IMR-90 (cell line): ENCODE results near the gene FBLN1. TPM values are rescaled to one million over a fixed set of nuclear protein-coding genes. Genes with fewer than 3 reads are reported as not detected.
A peak's percentile ranks its signal among the peaks of the same experiment; 100 is the strongest.

Source experiments
- ATAC-seq: fragments of 200-7000 bp; cut with Tn5 transposase; 2 replicates; pipeline ENCODE4 v1.9.1; 2020; ENCODE audit warnings: low read depth, mild to moderate bottlenecking, moderate library complexity
- BruUV-seq: library from RNA; stranded (reverse); fragments of 400-500 nt; replicated peaks from 2 replicates; lab custom pipeline; 2021; lab: Mats Ljungman, UMichigan
- CTCF ChIA-PET: fragments of 300-600 bp; formaldehyde crosslinking; extraction: SDS; loops from one replicate; lab custom pipeline; 2021; ENCODE audit warnings: antibody characterized with exemption; lab: Yijun Ruan, JAX
- POLR2A ChIA-PET: fragments of 300-600 bp; sonication (Branson Sonifier 250); formaldehyde crosslinking; loops from one replicate; lab custom pipeline; 2022; ENCODE audit warnings: antibody characterized with exemption; ENCODE audit not compliant: unreplicated experiment; lab: Charles Lee
- DNase-seq: peaks from one replicate; pipeline ENCODE4 v3.0.0; 2013
- H2AFZ ChIP-seq: replicated peaks from 2 replicates; pipeline ENCODE3; 2013; ENCODE audit warnings: low read length, mild to moderate bottlenecking; ENCODE audit not compliant: poor library complexity
- H2AK5ac ChIP-seq: 2 replicates; pipeline ENCODE4 v1.6.1; 2013; ENCODE audit warnings: low read depth, low read length, inconsistent platforms
- H2AK9ac ChIP-seq: replicated peaks from 2 replicates; pipeline ENCODE3; 2013; ENCODE audit warnings: mild to moderate bottlenecking, low read depth, low read length, moderate library complexity; ENCODE audit not compliant: poor library complexity
- H2BK120ac ChIP-seq: 2 replicates; pipeline ENCODE4 v1.6.1; 2013; ENCODE audit warnings: low read depth, low read length, inconsistent platforms
- H2BK15ac ChIP-seq: 3 replicates; pipeline ENCODE4 v1.6.1; 2013; ENCODE audit warnings: low read depth, low read length, inconsistent platforms
- H2BK20ac ChIP-seq: 2 replicates; pipeline ENCODE4 v1.6.1; 2013; ENCODE audit warnings: low read depth, mild to moderate bottlenecking, inconsistent platforms, low read length, moderate library complexity
- H2BK5ac ChIP-seq: 2 replicates; pipeline ENCODE4 v1.6.1; 2013; ENCODE audit warnings: mild to moderate bottlenecking, low read depth, low read length, inconsistent platforms; ENCODE audit not compliant: poor library complexity, severe bottlenecking
- H3K14ac ChIP-seq: replicated peaks from 2 replicates; pipeline ENCODE4 v1.6.1; 2013; ENCODE audit warnings: low read depth, low read length, inconsistent platforms
- H3K18ac ChIP-seq: 2 replicates; pipeline ENCODE4 v1.6.1; 2013; ENCODE audit warnings: low read depth, low read length, control low read depth
- H3K23ac ChIP-seq: 2 replicates; pipeline ENCODE4 v1.6.1; 2013; ENCODE audit warnings: low read depth, low read length, inconsistent platforms
- H3K27ac ChIP-seq: 2 replicates; pipeline ENCODE4 v1.5.1; 2013; ENCODE audit warnings: mild to moderate bottlenecking, control low read depth, low read length; ENCODE audit not compliant: insufficient read depth
- H3K27me3 ChIP-seq: 2 replicates; pipeline ENCODE4 v1.6.1; 2013; ENCODE audit warnings: low read length; ENCODE audit not compliant: control insufficient read depth, insufficient read depth
- H3K36me3 ChIP-seq: 2 replicates; pipeline ENCODE4 v1.6.1; 2013; ENCODE audit warnings: low read length, mixed read lengths; ENCODE audit not compliant: control insufficient read depth, insufficient read depth
- H3K4ac ChIP-seq: 2 replicates; pipeline ENCODE4 v1.6.1; 2013; ENCODE audit warnings: low read depth, low read length, inconsistent platforms
- H3K4me1 ChIP-seq: 2 replicates; pipeline ENCODE4 v1.6.1; 2013; ENCODE audit warnings: low read length, mixed read lengths; ENCODE audit not compliant: control insufficient read depth, insufficient read depth
- H3K4me2 ChIP-seq: 2 replicates; pipeline ENCODE4 v1.6.1; 2013; ENCODE audit warnings: low read depth, mild to moderate bottlenecking, control low read depth, low read length, moderate library complexity
- H3K4me3 ChIP-seq: 2 replicates; pipeline ENCODE4 v1.5.1; 2013; ENCODE audit warnings: low read depth, mild to moderate bottlenecking, control low read depth, low read length, moderate library complexity; ENCODE audit not compliant: insufficient read depth
- H3K56ac ChIP-seq: 2 replicates; pipeline ENCODE4 v1.6.1; 2013; ENCODE audit warnings: low read length, inconsistent platforms; ENCODE audit not compliant: insufficient read depth; ENCODE audit errors: extremely low read depth
- H3K79me1 ChIP-seq, 2 experiments: 2 replicates each; pipeline ENCODE4 v1.6.1; 2013; ENCODE audit warnings: low read length in 2 of 2, inconsistent platforms in 1 of 2, low read depth in 1 of 2
- H3K9ac ChIP-seq: 2 replicates; pipeline ENCODE4 v1.6.1; 2013; ENCODE audit warnings: low read depth, low read length, control low read depth
- H3K9me1 ChIP-seq: 2 replicates; pipeline ENCODE4 v1.6.1; 2013; ENCODE audit warnings: low read length, inconsistent platforms; ENCODE audit not compliant: insufficient read depth
- H3K9me3 ChIP-seq: 2 replicates; pipeline ENCODE4 v1.6.1; 2013; ENCODE audit warnings: low read length; ENCODE audit not compliant: control insufficient read depth, insufficient read depth
- H4K20me1 ChIP-seq: 2 replicates; pipeline ENCODE4 v1.6.1; 2013; ENCODE audit warnings: low read length, inconsistent platforms; ENCODE audit not compliant: insufficient read depth
- H4K5ac ChIP-seq: 2 replicates; pipeline ENCODE4 v1.6.1; 2013; ENCODE audit warnings: mild to moderate bottlenecking, low read depth, low read length, control low read depth
- H4K8ac ChIP-seq, 2 experiments: 2 replicates each; pipeline ENCODE4 v1.6.1; 2013; ENCODE audit warnings: low read depth in 2 of 2, low read length in 2 of 2, control low read depth in 1 of 2, inconsistent platforms in 1 of 2
- H4K91ac ChIP-seq: 2 replicates; pipeline ENCODE4 v1.6.1; 2013; ENCODE audit warnings: low read depth, low read length, inconsistent platforms; ENCODE audit not compliant: insufficient read depth
- BHLHE40 ChIP-seq: fragments of 150-350 bp; IDR thresholded peaks from 2 replicates; pipeline ENCODE4 v1.6.1; 2016; ENCODE audit warnings: mild to moderate bottlenecking, low read depth, low read length
- CEBPB ChIP-seq: IDR thresholded peaks from 2 replicates; pipeline ENCODE4 v1.6.1; 2012; ENCODE audit warnings: low read depth, low read length, improper control_type of control experiment
- ELK1 ChIP-seq: fragments of 150-350 bp; IDR thresholded peaks from 2 replicates; pipeline ENCODE4 v1.6.1; 2016; ENCODE audit warnings: low read depth, mild to moderate bottlenecking, low read length, moderate library complexity, borderline replicate concordance
- FOS ChIP-seq: fragments of 150-350 bp; IDR thresholded peaks from 2 replicates; pipeline ENCODE4 v1.6.1; 2016; ENCODE audit warnings: low read depth, low read length
- MAFK ChIP-seq: IDR thresholded peaks from 2 replicates; pipeline ENCODE4 v1.6.1; 2012; ENCODE audit warnings: low read depth, low read length, improper control_type of control experiment
- NFE2L2 ChIP-seq: fragments of 150-350 bp; IDR thresholded peaks from 2 replicates; pipeline ENCODE4 v1.6.1; 2016; ENCODE audit warnings: low read depth, mild to moderate bottlenecking, low read length
- POLR2A ChIP-seq: IDR thresholded peaks from 2 replicates; pipeline ENCODE4 v1.6.1; 2012; ENCODE audit warnings: mild to moderate bottlenecking, low read depth, low read length
- RAD21 ChIP-seq: IDR thresholded peaks from 2 replicates; pipeline ENCODE4 v1.6.1; 2012; ENCODE audit warnings: low read length, improper control_type of control experiment
- SMC3 ChIP-seq: fragments of 150-350 bp; IDR thresholded peaks from 2 replicates; pipeline ENCODE4 v1.6.1; 2016; ENCODE audit warnings: low read depth, mild to moderate bottlenecking, antibody characterized with exemption, low read length, moderate library complexity
- WGBS, 2 experiments: methylation state at CpG; one replicate each; pipeline versions ENCODE4 v1.1.5 to v1.1.7; 2013; ENCODE audit warnings: missing lambda C conversion rate in 2 of 2; ENCODE audit not compliant: insufficient read length in 1 of 2; ENCODE audit errors: extremely low coverage in 2 of 2; 5-methylcytosine and 5-hydroxymethylcytosine counted together
- dilution Hi-C: fragments of 300-500 bp; cut with HindIII; formaldehyde crosslinking; loops from one replicate; pipeline ENCODE4 v1.14.3; 2018; ENCODE audit warnings: low sequenced_read_pairs; ENCODE audit not compliant: unreplicated experiment
- in situ Hi-C: fragments of 300-500 bp; cut with MboI; formaldehyde crosslinking; loops from 3 replicates; pipeline ENCODE4 v1.14.3; 2019; ENCODE audit warnings: low sequenced_read_pairs, inconsistent platforms, mixed read lengths
- intact Hi-C: fragments of 100-400 bp; cut with micrococcal nuclease; formaldehyde crosslinking; loops from 2 replicates; pipeline ENCODE4 v1.10.0; 2022
- polyA plus RNA-seq, 3 experiments: library from polyadenylated mRNA; depleted of rRNA; stranded (reverse); fragments of >200 nt; gene quantifications; 2 replicates each; pipeline ENCODE4 v1.2.3, GENCODE V29; 2012; ENCODE audit warnings: low replicate concordance in 1 of 3
- total RNA-seq: library from RNA; depleted of rRNA; stranded (reverse); fragments of >200 nt; gene quantifications from 2 replicates; pipeline ENCODE4 v1.2.3, GENCODE V29; 2012

Gene FBLN1
- total and polyA plus RNA-seq, 2 of the 4 experiments (the other 2 are of a cell fraction) = 11.3 to 87.9 TPM

GRCh38 chr22:45475063-45475747, 27.5 kb upstream of the FBLN1 start:
- Histone ChIP-seq H3K9ac (no peak overlapping the region), H3K18ac (peak overlapping the region; percentile 76), H4K8ac (peak overlapping the region in 1 of 2 experiments; percentile 36; a peak in 1 of 4 replicates), H3K36me3 (no peaks in the 10 kb centered on the region), H3K9me3 (no peaks in the 10 kb centered on the region), H3K23ac (no peak overlapping the region), H4K91ac (peak overlapping the region; percentile 58), H3K4ac (peak overlapping the region; percentile 96), H2AFZ (peak overlapping the region; percentile 52), H3K14ac (peak overlapping the region; percentile 73; the same call in 1 of the 2 replicates), H3K4me1 (peaks cover 29% of the 10 kb centered on the region), H2AK9ac (peak overlapping the region; percentile 58), H3K4me2 (peak overlapping the region; percentile 42; the same call in 1 of the 2 replicates), H2BK15ac (peak overlapping the region; percentile 87; the same call in 2 of the 3 replicates), H4K5ac (peak overlapping the region; percentile 69), H2BK120ac (peak overlapping the region; percentile 97), H3K4me3 (no peak overlapping the region), H2AK5ac (peak overlapping the region; percentile 86; the same call in 1 of the 2 replicates), H2BK5ac (no peak overlapping the region), H3K79me1 (no peaks in the 10 kb centered on the region), H3K56ac (no peak overlapping the region), H2BK20ac (peak overlapping the region; percentile 98), H3K9me1 (peaks cover 14% of the 10 kb centered on the region), H3K27ac (peak overlapping the region; percentile 64; the same call in 1 of the 2 replicates), H3K27me3 (no peaks in the 10 kb centered on the region), H4K20me1 (no peaks in the 10 kb centered on the region)
- ATAC-seq (no peak), DNase-seq (peak; percentile 57)
- intact Hi-C loops = no loop called here
- POLR2A ChIA-PET = no interaction called here
- dilution Hi-C loops = no loop called here
- WGBS, 2 experiments = no CpG with 5 or more reads among the region's 8 CpGs
- in situ Hi-C loops = no loop called here
- TF ChIP-seq NFE2L2 (no peak), ELK1 (no peak), FOS (no peak), BHLHE40 (no peak), CEBPB (no peak), POLR2A (no peak), MAFK (no peak), RAD21 (no peak), SMC3 (no peak)
- CTCF ChIA-PET = no interaction called here
- BruUV-seq = no TSS peak
